Right lobe of liver (tissue), 6 donors: ENCODE results near the gene TMEM123. TPM values are rescaled to one million over a fixed set of nuclear protein-coding genes. Genes with fewer than 3 reads are reported as not detected.

ENCODE experiments used
- ATAC-seq, 4 donors: fragments of 200-7000 bp; cut with Tn5 transposase; one replicate each; pipeline ENCODE4 v1.9.1; 2020; ENCODE audit warnings: mild to moderate bottlenecking in 4 of 4, moderate library complexity in 4 of 4
- DNase-seq, 3 donors: peaks; one replicate each; pipeline ENCODE4 v3.0.0-alpha.2; 2020
- H3K27ac ChIP-seq, 3 donors: fragments of 200-600 bp; one replicate each; pipeline ENCODE4 v1.8.0; 2022
- H3K27me3 ChIP-seq, 2 donors: fragments of 200-600 bp; one replicate each; pipeline ENCODE4 v1.8.0; 2022
- H3K36me3 ChIP-seq, 4 donors: fragments of 200-600 bp; sonication (generic) in 1 of 4; one replicate each; pipeline versions ENCODE4 v1.5.1 to v1.8.0; 2017 to 2022; ENCODE audit warnings: control low read depth in 1 of 4
- H3K4me1 ChIP-seq, 4 donors: fragments of 200-600 bp; sonication (generic) in 1 of 4; one replicate each; pipeline versions ENCODE4 v1.5.1 to v1.8.0; 2017 to 2022; ENCODE audit warnings: control low read depth in 1 of 4
- H3K4me3 ChIP-seq, 3 donors: fragments of 200-600 bp; one replicate each; pipeline ENCODE4 v1.8.0; 2022
- H3K9me3 ChIP-seq, 4 donors: fragments of 200-600 bp; sonication (generic) in 1 of 4; one replicate each; pipeline versions ENCODE4 v1.5.1 to v1.8.0; 2017 to 2022; ENCODE audit warnings: control low read depth in 1 of 4
- POLR2A ChIP-seq: fragments of 450-650 bp; IDR thresholded peaks from one replicate; pipeline ENCODE4 v1.6.1; 2017; ENCODE audit warnings: antibody characterized with exemption, mild to moderate bottlenecking
- WGBS: methylation state at CpG from one replicate; pipeline ENCODE4 v1.1.6; 2018; ENCODE audit warnings: low coverage, low lambda C conversion rate; ENCODE audit not compliant: insufficient coverage; ENCODE audit errors: missing lambda C conversion rate; 5-methylcytosine and 5-hydroxymethylcytosine counted together
- intact Hi-C, 2 donors: fragments of 100-400 bp; cut with DNase I; formaldehyde crosslinking; loops; one replicate each; pipeline versions ENCODE4 v1.11.2 to v1.14.1; 2022
- total RNA-seq, 6 experiments: library from RNA; depleted of rRNA in 2 of 6; stranded (reverse); fragments of >200 nt in 2 of 6; fragmentation: NEBNext Ultra II Directional in 3 of 6; extraction: Animal tissue kit (Norgen Biotek cat#: 25700) in 3 of 6; gene quantifications; one replicate each; pipeline versions ENCODE4 v1.1.0 to v1.2.4, GENCODE V29; 2016 to 2023
- TF ChIP-seq, protein P1 (sequence below), 4 donors: fragments of 200-600 bp in 3 of 4; fragments of 450-650 bp in 1 of 4; IDR thresholded peaks; one replicate each; pipeline versions ENCODE4 v1.5.1 to v1.8.0; 2016 to 2022; ENCODE audit warnings: antibody characterized with exemption in 4 of 4, mild to moderate bottlenecking in 2 of 4
- donor health status: DM: no; HTN: yes; CAD: no.
- donor health status: DM: no; HTN: no; CAD: no.
- donor health status: DM: no; HTN: no; CAD: no.
- donor health status: DM: no; HTN: yes; CAD: no.
- donor health status: DM: no; HTN: yes; CAD: no.

TMEM123 gene
- total RNA-seq, 6 experiments from 2014 or later, result 173 to 557 (median 229) TPM

DNA sequence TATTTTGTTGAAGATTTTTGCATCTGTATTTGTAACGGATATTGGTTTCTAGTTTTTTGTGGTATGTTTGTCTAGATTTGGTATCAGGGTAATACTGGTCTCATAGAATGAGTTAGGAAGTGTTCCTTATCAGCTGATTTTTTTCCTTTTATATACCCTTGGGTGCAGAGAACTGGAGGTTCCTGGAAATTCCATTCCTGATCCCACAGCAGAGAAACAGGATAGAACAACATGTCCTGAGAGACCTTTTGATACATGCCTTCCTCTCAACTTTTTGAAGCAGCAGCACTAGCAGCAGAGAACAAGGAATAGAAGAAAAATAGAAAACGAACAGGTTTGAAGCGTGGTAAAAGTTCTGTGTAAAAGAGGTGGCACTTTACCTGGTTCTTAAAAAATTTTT is 68.7 kb downstream of the TMEM123 start:
- DNase-seq (no peak), ATAC-seq (peak; percentile 25 to 69 (median 36))
- 85% methylated on average over 3 of the region's 3 CpGs for WGBS
- H3K4me3 ChIP-seq, result no peak overlapping the region
- intact Hi-C loops, result no loop called here
- TF ChIP-seq, protein P1, sequence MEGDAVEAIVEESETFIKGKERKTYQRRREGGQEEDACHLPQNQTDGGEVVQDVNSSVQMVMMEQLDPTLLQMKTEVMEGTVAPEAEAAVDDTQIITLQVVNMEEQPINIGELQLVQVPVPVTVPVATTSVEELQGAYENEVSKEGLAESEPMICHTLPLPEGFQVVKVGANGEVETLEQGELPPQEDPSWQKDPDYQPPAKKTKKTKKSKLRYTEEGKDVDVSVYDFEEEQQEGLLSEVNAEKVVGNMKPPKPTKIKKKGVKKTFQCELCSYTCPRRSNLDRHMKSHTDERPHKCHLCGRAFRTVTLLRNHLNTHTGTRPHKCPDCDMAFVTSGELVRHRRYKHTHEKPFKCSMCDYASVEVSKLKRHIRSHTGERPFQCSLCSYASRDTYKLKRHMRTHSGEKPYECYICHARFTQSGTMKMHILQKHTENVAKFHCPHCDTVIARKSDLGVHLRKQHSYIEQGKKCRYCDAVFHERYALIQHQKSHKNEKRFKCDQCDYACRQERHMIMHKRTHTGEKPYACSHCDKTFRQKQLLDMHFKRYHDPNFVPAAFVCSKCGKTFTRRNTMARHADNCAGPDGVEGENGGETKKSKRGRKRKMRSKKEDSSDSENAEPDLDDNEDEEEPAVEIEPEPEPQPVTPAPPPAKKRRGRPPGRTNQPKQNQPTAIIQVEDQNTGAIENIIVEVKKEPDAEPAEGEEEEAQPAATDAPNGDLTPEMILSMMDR (IDR thresholded peaks at IDR 0.05), result no peak
- no peak for TF ChIP-seq POLR2A
- no peaks in the 10 kb centered on the region for H3K4me1 ChIP-seq
- H3K9me3 ChIP-seq, result no peaks in the 10 kb centered on the region
- peak overlapping the region in 1 of 3 donors; percentile 1 for H3K27ac ChIP-seq
- no peaks in the 10 kb centered on the region for H3K27me3 ChIP-seq
- peaks cover 0 to 41% (median 2%) of the 10 kb centered on the region in 4 donors for H3K36me3 ChIP-seq

DNA sequence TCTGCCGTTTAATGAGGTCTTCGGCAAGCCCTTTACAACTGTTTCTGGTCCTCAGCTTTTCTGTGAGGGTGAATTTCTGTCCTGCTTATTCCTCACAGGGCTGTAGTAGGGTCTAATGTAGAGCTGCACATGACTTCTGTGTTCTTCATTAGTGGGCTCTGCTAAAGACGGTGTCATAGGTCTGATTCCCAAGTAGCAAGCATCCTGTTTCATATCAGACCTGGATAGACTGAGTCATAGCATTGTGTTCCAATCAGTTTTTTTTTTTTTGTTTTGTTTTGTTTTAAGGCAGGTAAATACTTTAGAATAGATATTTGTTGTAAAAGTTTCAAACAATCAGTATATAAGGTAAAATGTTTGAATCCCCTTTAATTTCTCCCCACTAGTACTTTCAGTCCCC is 70.2 kb downstream of the TMEM123 start:
- Histone ChIP-seq H3K4me3 (no peak overlapping the region), H3K27ac (no peak overlapping the region), H3K9me3 (no peaks in the 10 kb centered on the region), H3K36me3 (peaks cover 0 to 46% (median 8%) of the 10 kb centered on the region in 4 donors), H3K4me1 (no peaks in the 10 kb centered on the region), H3K27me3 (no peaks in the 10 kb centered on the region)
- no peak for TF ChIP-seq POLR2A
- TF ChIP-seq, protein P1 (IDR thresholded peaks at IDR 0.05), result no peak
- WGBS, result 80% methylated on average over 3 of the region's 3 CpGs
- DNase-seq, result no peak
- ATAC-seq, result peak in 2 of 4 donors; percentile 61
- intact Hi-C loops, result no loop called here

DNA sequence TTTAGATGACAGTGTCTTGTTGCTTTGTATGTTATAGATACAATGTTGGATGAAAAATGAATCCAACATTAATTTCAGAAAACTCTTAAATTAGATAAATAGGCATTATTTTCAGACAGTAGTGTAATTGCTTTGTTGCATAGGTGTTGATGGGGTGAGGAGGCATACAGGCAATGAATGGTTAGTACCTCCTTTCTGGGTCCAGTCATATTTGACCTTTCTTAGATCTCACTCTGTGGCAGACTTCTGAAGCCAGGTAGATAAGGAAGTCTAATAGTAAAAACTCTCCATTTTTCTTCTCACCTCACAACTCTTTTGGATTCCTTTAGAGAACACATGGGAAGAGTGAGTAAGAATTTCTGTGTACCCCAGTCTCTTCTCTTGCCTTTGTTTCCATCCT is 73.7 kb downstream of the TMEM123 start:
- H3K4me1 ChIP-seq, result no peaks in the 10 kb centered on the region
- ATAC-seq, result no peak
- H3K27ac ChIP-seq, result no peak overlapping the region
- peaks cover 0 to 33% (median 10%) of the 10 kb centered on the region in 4 donors for H3K36me3 ChIP-seq
- no peak overlapping the region for H3K4me3 ChIP-seq
- H3K27me3 ChIP-seq, result no peaks in the 10 kb centered on the region
- no peak for TF ChIP-seq POLR2A
- TF ChIP-seq, protein P1 (IDR thresholded peaks at IDR 0.05), result no peak
- DNase-seq, result no peak
- no peaks in the 10 kb centered on the region for H3K9me3 ChIP-seq
- intact Hi-C loops, result no loop called here

DNA sequence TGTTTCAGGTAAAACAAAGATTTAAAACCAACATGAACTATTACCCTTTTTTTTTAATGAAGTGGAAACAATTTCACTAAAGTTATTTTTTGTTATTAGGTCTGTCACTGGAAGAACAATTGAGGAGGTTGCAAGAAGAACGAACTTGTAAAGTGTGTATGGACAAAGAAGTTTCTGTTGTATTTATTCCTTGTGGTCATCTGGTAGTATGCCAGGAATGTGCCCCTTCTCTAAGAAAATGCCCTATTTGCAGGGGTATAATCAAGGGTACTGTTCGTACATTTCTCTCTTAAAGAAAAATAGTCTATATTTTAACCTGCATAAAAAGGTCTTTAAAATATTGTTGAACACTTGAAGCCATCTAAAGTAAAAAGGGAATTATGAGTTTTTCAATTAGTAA is 74.7 kb downstream of the TMEM123 start:
- H3K27ac ChIP-seq, result no peak overlapping the region
- DNase-seq, result no peak
- H3K4me1 ChIP-seq, result no peaks in the 10 kb centered on the region
- no peak for ATAC-seq
- H3K4me3 ChIP-seq, result no peak overlapping the region
- intact Hi-C loops, result no loop called here
- H3K36me3 ChIP-seq, result peaks cover 0 to 29% (median 10%) of the 10 kb centered on the region in 4 donors
- no peaks in the 10 kb centered on the region for H3K27me3 ChIP-seq
- H3K9me3 ChIP-seq, result no peaks in the 10 kb centered on the region
- no peak for TF ChIP-seq POLR2A
- TF ChIP-seq, protein P1 (IDR thresholded peaks at IDR 0.05), result no peak
- WGBS, result 85% methylated on average over 2 of the region's 2 CpGs
